NB4 (cell line): ENCODE data around the gene KLK13.

Source experiments
- CTCF ChIP-seq: IDR thresholded peaks from one replicate; pipeline ENCODE4 v1.5.1; 2012; ENCODE audit warnings: low read depth, low read length
- POLR2A ChIP-seq: IDR thresholded peaks from 2 replicates; pipeline ENCODE4 v1.6.1; 2011; ENCODE audit warnings: mild to moderate bottlenecking; ENCODE audit not compliant: insufficient read length; ENCODE audit errors: extremely low read depth

- TF ChIP-seq CTCF: no peak
- no peak for TF ChIP-seq POLR2A
These were observed 4.6 kb downstream of the KLK13 start for GRCh38 chr19:51060336-51060735.
